MM.1S (cell line): ENCODE measurements around the gene HCAR1.
"Not testable (repeated sequence)": the region's sequence is repeated elsewhere in the genome, so short reads cannot be mapped to it uniquely, and the experiment has no call there.

Experiments
- DNase-seq: peaks from one replicate; pipeline ENCODE4 v3.0.0-alpha.2; 2015
- H2AFZ ChIP-seq: fragments of 300-600 bp; sonication (generic); 2 replicates; pipeline ENCODE4 v1.6.0; 2016; ENCODE audit warnings: antibody characterized with exemption, low read length
- H3F3A ChIP-seq: fragments of 300-600 bp; sonication (generic); 2 replicates; pipeline ENCODE4 v1.6.1; 2016; ENCODE audit warnings: mild to moderate bottlenecking, antibody characterized with exemption, low read length, moderate library complexity, mixed read lengths; ENCODE audit not compliant: insufficient read depth
- H3K27ac ChIP-seq: fragments of 300-600 bp; sonication (generic); 2 replicates; pipeline ENCODE4 v1.5.1; 2016; ENCODE audit warnings: mild to moderate bottlenecking, low read length
- H3K27me3 ChIP-seq: fragments of 300-600 bp; sonication (generic); replicated peaks from 2 replicates; pipeline ENCODE4 v1.6.0; 2016; ENCODE audit warnings: low read length; ENCODE audit not compliant: insufficient read depth
- H3K36me3 ChIP-seq: fragments of 300-600 bp; sonication (generic); replicated peaks from 2 replicates; pipeline ENCODE4 v1.6.1; 2016; ENCODE audit warnings: mild to moderate bottlenecking, low read length, mixed read lengths; ENCODE audit not compliant: insufficient read depth
- H3K4me1 ChIP-seq: fragments of 300-600 bp; sonication (generic); 2 replicates; pipeline ENCODE4 v1.6.1; 2016; ENCODE audit warnings: low read length, mixed read lengths
- H3K4me2 ChIP-seq: fragments of 300-600 bp; sonication (generic); 2 replicates; pipeline ENCODE4 v1.6.0; 2016; ENCODE audit warnings: low read depth, low read length
- H3K4me3 ChIP-seq: fragments of 300-600 bp; sonication (generic); 2 replicates; pipeline ENCODE4 v1.5.1; 2016; ENCODE audit warnings: low read length, mixed read lengths
- H3K79me2 ChIP-seq: fragments of 300-600 bp; sonication (generic); 2 replicates; pipeline ENCODE4 v1.6.1; 2016; ENCODE audit warnings: mixed run types, low read length, mixed read lengths
- H3K9ac ChIP-seq: fragments of 300-600 bp; sonication (generic); 2 replicates; pipeline ENCODE4 v1.6.1; 2016; ENCODE audit warnings: low read length, mixed read lengths
- H3K9me2 ChIP-seq: fragments of 300-600 bp; sonication (generic); replicated peaks from 2 replicates; pipeline ENCODE4 v1.6.1; 2016; ENCODE audit warnings: mild to moderate bottlenecking, low read length, mixed read lengths; ENCODE audit not compliant: insufficient read depth
- H3K9me3 ChIP-seq: fragments of 300-600 bp; sonication (generic); replicated peaks from 2 replicates; pipeline ENCODE4 v1.6.1; 2016; ENCODE audit warnings: mild to moderate bottlenecking, low read length, mixed read lengths; ENCODE audit not compliant: insufficient read depth
- H4K20me1 ChIP-seq: fragments of 300-600 bp; sonication (generic); 2 replicates; pipeline ENCODE4 v1.6.1; 2016; ENCODE audit warnings: mild to moderate bottlenecking, low read length, moderate library complexity, mixed read lengths; ENCODE audit not compliant: insufficient read depth
- EZH2 ChIP-seq: fragments of 300-600 bp; sonication (generic); optimal IDR thresholded peaks from 2 replicates; pipeline ENCODE3; 2017; ENCODE audit warnings: low read depth, mild to moderate bottlenecking, antibody characterized with exemption, low read length, mixed read lengths
- EZH2phosphoT487 ChIP-seq: fragments of 300-600 bp; sonication (generic); IDR thresholded peaks from 2 replicates; pipeline ENCODE4 v1.6.1; 2018; ENCODE audit warnings: antibody characterized with exemption, low read length
- TF ChIP-seq, protein P1 (sequence below): fragments of 300-600 bp; sonication (generic); IDR thresholded peaks from 2 replicates; pipeline ENCODE4 v1.5.1; 2016; ENCODE audit warnings: antibody characterized with exemption, low read length, mixed read lengths

Gene HCAR1

DNA sequence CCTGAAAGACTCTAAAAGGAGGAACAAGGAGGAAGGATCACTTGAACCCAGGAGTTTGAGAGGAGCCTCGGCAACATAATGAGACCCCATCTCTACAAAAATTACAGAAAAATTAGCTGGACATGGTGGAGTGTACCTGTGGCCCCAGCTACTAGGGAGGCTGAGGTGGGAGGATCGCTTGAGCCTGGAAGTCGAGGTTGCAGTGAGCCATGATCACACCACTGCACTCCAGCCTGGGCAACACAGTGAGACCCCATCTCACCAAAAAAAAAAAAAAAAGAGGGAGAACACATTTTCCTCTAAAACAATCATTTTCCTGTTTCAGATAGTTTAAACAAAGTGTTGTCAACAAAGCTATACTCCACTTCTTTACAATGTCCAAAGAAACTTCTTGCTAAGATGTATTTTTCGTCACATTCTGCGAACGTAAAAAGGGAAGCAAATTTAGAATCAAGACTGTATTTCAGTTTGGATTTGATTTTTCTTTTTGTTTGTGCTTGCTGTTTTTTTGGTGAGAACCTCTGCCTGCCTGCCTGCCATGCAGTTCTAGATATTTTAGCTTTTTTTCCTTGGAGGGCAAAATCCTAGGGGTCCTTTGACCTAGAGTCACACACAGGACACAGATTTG is 5.1 kb downstream of the HCAR1 start:
- Histone ChIP-seq H2AFZ (no peak overlapping the region), H3K27ac (no peak overlapping the region), H3K9me3 (no peaks in the 10 kb centered on the region), H3K4me2 (no peak overlapping the region), H3K4me1 (no peaks in the 10 kb centered on the region), H3K27me3 (no peaks in the 10 kb centered on the region), H4K20me1 (no peaks in the 10 kb centered on the region), H3K36me3 (no peaks in the 10 kb centered on the region), H3K9me2 (no peaks in the 10 kb centered on the region), H3F3A (no peaks in the 10 kb centered on the region), H3K79me2 (no peaks in the 10 kb centered on the region), H3K9ac (no peak overlapping the region), H3K4me3 (no peak overlapping the region)
- TF ChIP-seq, protein P1, sequence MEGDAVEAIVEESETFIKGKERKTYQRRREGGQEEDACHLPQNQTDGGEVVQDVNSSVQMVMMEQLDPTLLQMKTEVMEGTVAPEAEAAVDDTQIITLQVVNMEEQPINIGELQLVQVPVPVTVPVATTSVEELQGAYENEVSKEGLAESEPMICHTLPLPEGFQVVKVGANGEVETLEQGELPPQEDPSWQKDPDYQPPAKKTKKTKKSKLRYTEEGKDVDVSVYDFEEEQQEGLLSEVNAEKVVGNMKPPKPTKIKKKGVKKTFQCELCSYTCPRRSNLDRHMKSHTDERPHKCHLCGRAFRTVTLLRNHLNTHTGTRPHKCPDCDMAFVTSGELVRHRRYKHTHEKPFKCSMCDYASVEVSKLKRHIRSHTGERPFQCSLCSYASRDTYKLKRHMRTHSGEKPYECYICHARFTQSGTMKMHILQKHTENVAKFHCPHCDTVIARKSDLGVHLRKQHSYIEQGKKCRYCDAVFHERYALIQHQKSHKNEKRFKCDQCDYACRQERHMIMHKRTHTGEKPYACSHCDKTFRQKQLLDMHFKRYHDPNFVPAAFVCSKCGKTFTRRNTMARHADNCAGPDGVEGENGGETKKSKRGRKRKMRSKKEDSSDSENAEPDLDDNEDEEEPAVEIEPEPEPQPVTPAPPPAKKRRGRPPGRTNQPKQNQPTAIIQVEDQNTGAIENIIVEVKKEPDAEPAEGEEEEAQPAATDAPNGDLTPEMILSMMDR = no peak
- no peak for TF ChIP-seq EZH2phosphoT487
- no peak for TF ChIP-seq EZH2
- no peak for DNase-seq

DNA sequence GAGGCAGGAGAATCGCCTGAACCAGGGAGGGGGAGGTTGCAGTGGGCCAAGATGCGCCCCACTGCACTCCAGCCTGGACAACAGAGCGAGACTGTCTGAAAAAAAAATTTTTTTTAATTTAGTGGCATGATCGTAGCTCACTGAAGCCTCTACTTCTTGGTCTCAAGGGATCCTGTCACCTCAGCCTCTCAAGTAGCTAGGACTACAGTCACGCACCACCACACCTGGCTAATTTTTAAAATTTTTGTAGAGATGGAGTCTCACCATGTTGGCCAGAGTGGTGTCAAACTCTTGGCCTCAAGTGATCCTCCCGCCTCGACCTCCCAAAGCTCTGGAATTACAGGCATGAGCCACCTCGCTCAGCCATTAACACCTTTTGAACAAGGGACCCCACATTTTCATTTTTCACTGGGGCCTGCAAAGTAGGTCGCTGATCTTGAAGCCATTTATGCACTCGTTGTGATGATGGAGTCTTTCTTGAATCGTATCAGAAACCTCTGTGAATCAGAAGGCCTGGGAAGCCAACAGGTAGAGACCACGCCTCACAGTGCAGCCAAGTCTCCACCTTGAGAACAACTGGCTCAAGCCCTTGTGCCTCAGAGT is 5.9 kb downstream of the HCAR1 start:
- Histone ChIP-seq H2AFZ (no peak overlapping the region), H3K4me1 (no peaks in the 10 kb centered on the region), H3K27ac (no peak overlapping the region), H3K9me2 (no peaks in the 10 kb centered on the region), H3K27me3 (no peaks in the 10 kb centered on the region), H3K9me3 (no peaks in the 10 kb centered on the region), H3K4me2 (no peak overlapping the region), H3F3A (peaks cover 3% of the 10 kb centered on the region; the same call in 1 of the 2 replicates), H3K4me3 (no peak overlapping the region), H3K79me2 (no peaks in the 10 kb centered on the region), H3K36me3 (no peaks in the 10 kb centered on the region), H3K9ac (no peak overlapping the region), H4K20me1 (no peaks in the 10 kb centered on the region)
- no peak for TF ChIP-seq EZH2phosphoT487
- no peak for TF ChIP-seq EZH2
- TF ChIP-seq, protein P1 = no peak
- no peak for DNase-seq

DNA sequence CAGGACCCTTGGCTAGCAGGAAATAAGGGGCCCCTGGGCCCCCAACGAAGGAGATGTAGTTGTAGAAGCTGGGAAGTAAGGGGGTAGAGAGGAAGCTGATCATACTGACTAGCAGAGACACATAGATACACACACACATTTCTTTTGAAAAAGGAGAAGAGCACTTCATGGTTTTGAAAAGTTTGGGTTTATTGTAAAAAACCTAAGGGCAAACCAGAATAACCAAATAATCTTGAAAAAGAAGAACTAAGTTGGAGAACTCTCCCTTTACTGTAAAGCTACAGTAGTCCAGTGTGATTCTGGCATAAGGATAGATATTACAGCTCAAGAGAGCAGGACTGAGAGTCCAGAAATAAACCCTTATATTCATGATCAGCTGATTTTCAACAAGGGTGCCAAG is 8.3 kb downstream of the HCAR1 start:
- H3K9ac ChIP-seq = no peak overlapping the region
- no peaks in the 10 kb centered on the region for H3K9me2 ChIP-seq
- no peaks in the 10 kb centered on the region for H4K20me1 ChIP-seq
- no peaks in the 10 kb centered on the region for H3K9me3 ChIP-seq
- H3K4me1 ChIP-seq = no peaks in the 10 kb centered on the region
- no peaks in the 10 kb centered on the region for H3K79me2 ChIP-seq
- H3K27ac ChIP-seq = no peak overlapping the region
- no peak for TF ChIP-seq EZH2phosphoT487
- DNase-seq = no peak
- H3K4me3 ChIP-seq = no peak overlapping the region
- H3K4me2 ChIP-seq = no peak overlapping the region
- no peak overlapping the region for H2AFZ ChIP-seq
- no peaks in the 10 kb centered on the region for H3K27me3 ChIP-seq
- H3K36me3 ChIP-seq = no peaks in the 10 kb centered on the region
- H3F3A ChIP-seq = peaks cover 3% of the 10 kb centered on the region; the same call in 1 of the 2 replicates

DNA sequence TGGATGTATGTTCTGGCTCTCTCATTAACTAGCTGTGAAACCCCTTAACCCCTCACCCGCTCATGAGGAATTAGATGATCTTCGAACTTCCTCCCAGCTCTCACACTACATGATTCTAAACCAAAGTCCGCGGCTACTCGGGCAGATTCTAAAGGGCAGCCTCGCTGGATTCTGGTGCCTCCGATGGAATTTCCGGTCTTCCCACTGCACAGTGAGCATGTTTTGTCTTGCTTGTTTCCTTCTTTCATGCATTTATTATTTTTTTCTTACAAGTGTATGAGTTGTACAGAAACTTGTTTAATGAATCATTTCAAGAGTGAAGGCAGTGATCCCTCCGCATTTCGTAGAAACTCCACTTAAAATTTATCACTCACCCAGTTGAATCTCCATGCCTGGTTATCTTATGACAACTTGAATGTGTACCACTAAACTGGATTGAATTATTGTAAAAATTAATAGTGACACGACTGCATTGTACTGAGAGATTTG is 9.5 kb downstream of the HCAR1 start:
- H2AFZ ChIP-seq = no peak overlapping the region
- TF ChIP-seq, protein P1 = no peak
- TF ChIP-seq EZH2 (no peak), EZH2phosphoT487 (no peak)
- no peak overlapping the region for H3K4me2 ChIP-seq
- no peaks in the 10 kb centered on the region for H3K79me2 ChIP-seq
- H4K20me1 ChIP-seq = no peaks in the 10 kb centered on the region
- H3K9me3 ChIP-seq = no peaks in the 10 kb centered on the region
- no peak for DNase-seq
- peaks cover 3% of the 10 kb centered on the region; the same call in 1 of the 2 replicates for H3F3A ChIP-seq
- H3K4me3 ChIP-seq = no peak overlapping the region
- H3K27me3 ChIP-seq = no peaks in the 10 kb centered on the region
- no peaks in the 10 kb centered on the region for H3K9me2 ChIP-seq
- H3K4me1 ChIP-seq = no peaks in the 10 kb centered on the region
- no peak overlapping the region for H3K9ac ChIP-seq
- no peaks in the 10 kb centered on the region for H3K36me3 ChIP-seq
- H3K27ac ChIP-seq = no peak overlapping the region

DNA sequence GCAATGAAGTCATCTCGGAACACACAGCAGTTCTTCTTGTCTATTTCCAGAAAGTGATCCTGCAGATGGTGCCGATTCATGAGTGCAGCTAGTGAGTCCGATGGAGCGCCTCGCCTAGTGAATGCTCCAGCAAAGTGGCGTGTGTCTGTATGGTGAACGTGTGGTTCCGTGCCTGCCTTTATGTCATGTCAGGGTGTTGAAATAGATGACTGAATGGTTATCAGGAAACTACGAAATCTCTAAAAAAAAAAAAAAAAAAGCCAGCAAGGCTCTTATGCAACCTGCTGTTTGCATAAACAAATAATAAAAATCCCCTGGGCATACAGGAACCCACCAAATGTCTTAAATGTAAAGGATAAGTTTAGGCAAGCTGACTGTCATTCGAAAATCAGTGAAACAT is 14.0 kb downstream of the HCAR1 start, which contains the start of gene HCAR3:
TSS of gene HCAR3 (minus strand) at position 154 of the 400 bp plus-strand sequence. CDS start at position 80, 74 bp downstream.
- H4K20me1 ChIP-seq, H2AFZ ChIP-seq, H3F3A ChIP-seq, H3K9ac ChIP-seq, H3K4me2 ChIP-seq, H3K36me3 ChIP-seq, H3K9me3 ChIP-seq, H3K4me1 ChIP-seq, H3K27ac ChIP-seq, DNase-seq, H3K9me2 ChIP-seq, H3K4me3 ChIP-seq, H3K79me2 ChIP-seq, H3K27me3 ChIP-seq: not testable (repeated sequence)
